PC-9 (cell line): ENCODE results near the gene LYPD3. TPM values are rescaled to one million over a fixed set of nuclear protein-coding genes. Genes with fewer than 3 reads are reported as not detected.

Source experiments
- BruUV-seq: library from RNA; stranded (reverse); fragments of 400-500 nt; replicated peaks from 2 replicates; lab custom pipeline; 2021; lab: Mats Ljungman, UMichigan
- CTCF ChIA-PET: fragments of 300-600 bp; sonication (Branson Sonifier 250); formaldehyde crosslinking; loops from one replicate; lab custom pipeline; 2022; ENCODE audit warnings: antibody characterized with exemption; lab: Charles Lee
- POLR2A ChIA-PET: fragments of 300-600 bp; sonication (Branson Sonifier 250); formaldehyde crosslinking; loops from one replicate; lab custom pipeline; 2022; ENCODE audit warnings: antibody characterized with exemption; ENCODE audit not compliant: unreplicated experiment; lab: Charles Lee
- DNase-seq, 2 experiments: peaks; one replicate each; pipeline versions ENCODE4 v3.0.0 to v3.0.0-alpha.2; 2015 to 2022; ENCODE audit warnings: mixed read lengths in 1 of 2
- H2AFZ ChIP-seq: fragments of 200-600 bp; sonication (generic); 2 replicates; pipeline ENCODE4 v1.8.1; 2017; ENCODE audit warnings: antibody characterized with exemption
- H3F3A ChIP-seq: fragments of 200-600 bp; sonication (generic); 2 replicates; pipeline ENCODE4 v1.8.1; 2017; ENCODE audit warnings: antibody characterized with exemption, mild to moderate bottlenecking, low read depth; ENCODE audit not compliant: insufficient read depth
- H3K27ac ChIP-seq: fragments of 200-600 bp; sonication (generic); 2 replicates; pipeline ENCODE4 v1.6.1; 2016; ENCODE audit warnings: mixed run types
- H3K27me3 ChIP-seq: fragments of 200-600 bp; sonication (generic); 2 replicates; pipeline ENCODE4 v1.6.1; 2016; ENCODE audit warnings: low read depth, mixed run types; ENCODE audit not compliant: insufficient read depth
- H3K36me3 ChIP-seq: fragments of 200-600 bp; sonication (generic); 2 replicates; pipeline ENCODE4 v1.6.1; 2016; ENCODE audit warnings: low read depth, mixed run types
- H3K4me1 ChIP-seq: fragments of 200-600 bp; sonication (generic); replicated peaks from 2 replicates; pipeline ENCODE4 v1.6.1; 2016; ENCODE audit warnings: mixed run types; ENCODE audit not compliant: insufficient read depth
- H3K4me2 ChIP-seq: fragments of 200-600 bp; sonication (generic); 2 replicates; pipeline ENCODE4 v1.6.1; 2017; ENCODE audit warnings: mixed run types
- H3K4me3 ChIP-seq: fragments of 200-600 bp; sonication (generic); 2 replicates; pipeline ENCODE4 v1.6.1; 2016; ENCODE audit warnings: mixed run types
- H3K79me2 ChIP-seq: fragments of 200-600 bp; sonication (generic); 2 replicates; pipeline ENCODE4 v1.6.1; 2017; ENCODE audit warnings: low read depth, mixed run types
- H3K9me2 ChIP-seq: fragments of 200-600 bp; sonication (generic); 2 replicates; pipeline ENCODE4 v1.8.1; 2017; ENCODE audit warnings: mild to moderate bottlenecking; ENCODE audit not compliant: insufficient read depth
- H3K9me3 ChIP-seq: fragments of 200-600 bp; sonication (generic); 2 replicates; pipeline ENCODE4 v1.8.1; 2016; ENCODE audit warnings: low read depth; ENCODE audit not compliant: insufficient read depth
- H4K20me1 ChIP-seq: fragments of 200-600 bp; sonication (generic); 2 replicates; pipeline ENCODE4 v1.8.1; 2017; ENCODE audit not compliant: insufficient read depth
- CTCF ChIP-seq: fragments of 200-600 bp; sonication (generic); conservative IDR thresholded peaks from 2 replicates; pipeline ENCODE4 v1.6.1; 2017; ENCODE audit warnings: mixed run types, antibody characterized with exemption, mild to moderate bottlenecking, moderate library complexity
- EZH2 ChIP-seq: fragments of 200-600 bp; sonication (generic); IDR thresholded peaks from 2 replicates; pipeline ENCODE4 v1.8.0; 2017; ENCODE audit warnings: antibody characterized with exemption, low read depth
- intact Hi-C: fragments of 100-400 bp; cut with micrococcal nuclease; formaldehyde crosslinking; loops from one replicate; pipeline ENCODE4 v1.10.0; 2022; ENCODE audit not compliant: unreplicated experiment
- total RNA-seq: library from RNA; stranded (reverse); gene quantifications from 2 replicates; pipeline ENCODE4 v1.2.3, GENCODE V29; 2021

Gene LYPD3
- total RNA-seq, 1 experiment from 2014 or later: 70.8 TPM

GRCh38 chr19:43496960-43497359 lies 31.6 kb upstream of the LYPD3 start:
- no peaks in the 10 kb centered on the region for H3K27me3 ChIP-seq
- no peak overlapping the region for H3K27ac ChIP-seq
- no TSS peak for BruUV-seq
- DNase-seq: no peak
- H3K9me3 ChIP-seq: no peaks in the 10 kb centered on the region
- no peaks in the 10 kb centered on the region for H3K4me1 ChIP-seq
- no peak overlapping the region for H3K4me3 ChIP-seq
- no peak overlapping the region for H3K4me2 ChIP-seq
- ChIA-PET CTCF (no interaction called here), POLR2A (interaction anchor here (0.5 kb wide), 2 partner anchors 31 to 599 kb away, joined by 4 to 5 read pairs; partner anchors contain the start of gene LYPD3)
- H2AFZ ChIP-seq: no peak overlapping the region
- no peaks in the 10 kb centered on the region for H4K20me1 ChIP-seq
- H3K36me3 ChIP-seq: peaks cover 5% of the 10 kb centered on the region; the same call in 1 of the 2 replicates
- intact Hi-C loops: no loop called here
- H3K9me2 ChIP-seq: no peaks in the 10 kb centered on the region
- peaks cover 13% of the 10 kb centered on the region; the same call in 1 of the 2 replicates for H3F3A ChIP-seq
- H3K79me2 ChIP-seq: no peaks in the 10 kb centered on the region
- no peak for TF ChIP-seq EZH2
- no peak for TF ChIP-seq CTCF

- DNase-seq: no peak
- Histone ChIP-seq H3K27me3 (no peaks in the 10 kb centered on the region), H3K9me3 (no peaks in the 10 kb centered on the region), H3K4me3 (no peak overlapping the region), H3K27ac (no peak overlapping the region), H3K36me3 (peaks cover 5% of the 10 kb centered on the region; the same call in 1 of the 2 replicates), H3F3A (peaks cover 13% of the 10 kb centered on the region; the same call in 1 of the 2 replicates), H2AFZ (no peak overlapping the region), H3K4me1 (no peaks in the 10 kb centered on the region), H3K9me2 (no peaks in the 10 kb centered on the region), H3K4me2 (no peak overlapping the region), H3K79me2 (no peaks in the 10 kb centered on the region), H4K20me1 (no peaks in the 10 kb centered on the region)
- intact Hi-C loops: no loop called here
- CTCF ChIA-PET: interaction anchor here (0.6 kb wide), 1 partner anchor 194 kb away, joined by 9 read pairs; no protein-coding TSS in a partner anchor
- TF ChIP-seq EZH2: no peak
- no peak for TF ChIP-seq CTCF
- BruUV-seq: no TSS peak
- POLR2A ChIA-PET: no interaction called here
These were observed 29.7 kb upstream of the LYPD3 start for GRCh38 chr19:43495082-43495481.

GRCh38 chr19:43490759-43491158 lies 25.4 kb upstream of the LYPD3 start:
- no peaks in the 10 kb centered on the region for H3K4me1 ChIP-seq
- H3K27ac ChIP-seq: no peak overlapping the region
- DNase-seq: no peak
- TF ChIP-seq CTCF (no peak), EZH2 (no peak)
- no TSS peak for BruUV-seq
- no peaks in the 10 kb centered on the region for H3K9me3 ChIP-seq
- POLR2A ChIA-PET: no interaction called here
- intact Hi-C loops: no loop called here
- H4K20me1 ChIP-seq: no peaks in the 10 kb centered on the region
- no peak overlapping the region for H3K4me2 ChIP-seq
- CTCF ChIA-PET: no interaction called here
- no peaks in the 10 kb centered on the region for H3K27me3 ChIP-seq
- H3K36me3 ChIP-seq: no peaks in the 10 kb centered on the region
- no peak overlapping the region for H3K4me3 ChIP-seq
- no peaks in the 10 kb centered on the region for H3K9me2 ChIP-seq
- 0 out of 2 replicates have a peak, but pooled peaks cover 3% of the 10 kb centered on the region for H3F3A ChIP-seq
- H3K79me2 ChIP-seq: no peaks in the 10 kb centered on the region
- H2AFZ ChIP-seq: no peak overlapping the region
